GM19468 (cell line): ENCODE results near the gene EPHX1.

Experiments
- ATAC-seq: cut with Tn5 transposase; IDR thresholded peaks from one replicate; pipeline ENCODE4 v1.9.1; 2021; ENCODE audit warnings: mild to moderate bottlenecking, moderate library complexity, moderate number of reproducible peaks; ENCODE audit not compliant: unreplicated experiment; ENCODE audit errors: extremely low read depth

Gene EPHX1

DNA sequence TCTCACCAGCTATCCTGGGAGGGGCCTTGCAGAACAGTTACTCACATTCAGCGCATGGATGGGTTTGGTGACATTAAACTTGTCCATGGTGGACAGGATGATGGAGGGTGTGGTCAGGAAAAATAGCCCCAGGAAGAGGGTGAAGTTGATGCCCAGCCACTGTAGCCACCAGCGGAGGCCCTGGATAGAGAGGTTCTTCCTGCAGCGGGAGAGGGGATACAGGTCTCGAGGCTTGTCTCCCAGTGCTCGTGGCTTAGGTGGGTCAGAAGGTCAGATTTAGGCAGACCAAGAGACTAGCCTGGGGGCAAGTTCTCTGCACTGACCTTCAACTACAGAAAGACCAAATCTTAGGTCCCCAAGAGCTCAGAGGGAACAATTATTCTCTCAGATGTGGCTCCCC, 49.2 kb downstream of the EPHX1 start:
- ATAC-seq, result no peak

DNA sequence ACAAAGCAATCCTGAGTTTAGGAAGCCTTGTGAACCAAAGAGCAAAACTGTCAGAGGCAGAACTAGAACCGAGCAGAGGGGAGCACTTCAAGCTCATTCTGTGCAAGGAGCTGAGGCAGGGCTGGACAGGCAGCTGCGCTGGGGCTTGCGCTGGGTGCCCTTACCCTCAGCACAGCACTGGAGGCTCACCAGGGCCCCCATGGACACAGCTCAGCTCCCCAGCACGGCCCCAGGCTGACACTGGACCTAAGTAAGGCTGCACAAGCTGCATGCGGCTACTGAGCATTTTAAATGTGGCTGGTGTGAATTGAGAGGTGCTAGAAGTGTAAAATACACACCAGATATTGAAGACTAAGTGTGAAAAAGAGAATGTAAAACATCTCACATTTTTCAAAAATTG, 50.2 kb downstream of the EPHX1 start:
- ATAC-seq, result no peak

GRCh38 chr1:225860876-225861441, 51.0 kb downstream of the EPHX1 start:
- no peak for ATAC-seq

DNA sequence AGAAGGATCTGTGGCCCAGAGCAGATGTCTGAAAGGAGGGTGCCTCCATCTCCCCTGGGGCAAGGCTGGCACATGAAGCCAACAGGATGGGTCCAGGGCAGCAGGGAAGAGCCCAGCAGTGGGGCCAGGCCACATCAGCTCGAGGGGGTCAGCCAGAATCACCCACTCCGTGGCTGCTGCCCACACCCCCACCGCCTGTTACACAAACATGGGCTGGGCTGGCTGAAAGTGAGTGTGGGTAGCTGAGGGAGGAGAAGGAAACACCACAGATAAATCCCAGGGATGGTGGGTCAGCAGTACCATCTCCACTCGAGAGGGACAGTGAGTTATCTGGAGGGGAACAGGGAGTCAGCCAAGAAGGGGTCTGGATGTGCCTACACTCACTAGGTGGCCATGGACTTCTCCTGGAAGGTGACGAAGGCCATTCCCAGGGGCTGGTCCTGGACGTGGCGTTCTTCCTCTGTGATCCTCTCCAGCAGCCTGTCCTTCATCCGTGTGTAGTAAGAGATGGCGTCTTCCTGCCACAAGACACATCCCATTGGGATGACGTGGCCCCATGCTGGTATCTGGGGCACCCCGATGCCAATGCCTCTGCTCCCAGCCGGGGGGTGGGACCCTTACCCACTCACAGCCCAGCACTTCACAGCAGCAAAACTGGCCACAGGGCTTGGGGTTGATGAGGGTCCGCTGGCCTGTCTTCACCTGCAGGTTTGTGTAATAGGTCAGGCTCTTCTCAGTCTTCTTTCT, 52.1 kb downstream of the EPHX1 start:
- ATAC-seq, result no peak

- ATAC-seq, result no peak
These were observed 52.6 kb downstream of the EPHX1 start for GRCh38 chr1:225862581-225862950.

- ATAC-seq, result no peak
These were observed 53.2 kb downstream of the EPHX1 start for GRCh38 chr1:225863167-225863566.

- ATAC-seq, result no peak
These were observed 55.6 kb downstream of the EPHX1 start for GRCh38 chr1:225865514-225865913.

- peak; percentile 45 for ATAC-seq
These were observed 56.3 kb downstream of the EPHX1 start for GRCh38 chr1:225866061-225866837.

GRCh38 chr1:225866981-225867380, 57.1 kb downstream of the EPHX1 start:
- ATAC-seq, result no peak

DNA sequence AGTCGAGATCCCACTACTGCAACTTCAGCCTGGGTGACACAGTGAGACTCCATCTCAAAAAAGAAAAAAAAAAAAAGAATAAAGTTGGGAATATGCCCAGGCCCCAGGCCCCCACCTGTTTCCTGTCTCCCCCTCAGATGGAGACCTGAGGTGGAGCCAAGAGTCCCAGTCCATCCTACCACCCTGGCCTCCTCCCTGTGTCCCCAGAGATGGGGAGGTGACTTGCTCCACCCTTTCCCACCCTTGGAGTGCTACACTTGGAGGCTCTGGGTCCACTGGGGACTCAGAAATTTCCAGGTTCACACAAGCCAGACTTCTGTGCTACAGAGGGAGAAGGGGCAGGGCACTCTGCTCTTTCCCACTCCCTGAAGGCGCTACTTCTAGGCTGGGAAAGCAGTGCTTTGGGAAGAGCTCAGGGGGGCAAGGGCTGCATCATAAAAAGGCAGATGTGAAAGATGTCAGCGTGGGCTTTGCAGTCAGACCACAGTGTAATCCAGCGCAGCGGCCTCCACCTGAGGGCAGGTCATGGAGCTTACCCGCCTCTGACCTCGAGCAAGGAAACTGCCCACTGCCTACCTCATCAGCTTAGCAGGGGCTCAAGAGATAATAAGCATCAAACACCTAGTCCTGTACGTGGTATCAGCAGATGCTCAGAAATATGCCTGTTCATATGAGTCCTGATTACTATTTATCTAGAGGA, 58.9 kb downstream of the EPHX1 start:
- no peak for ATAC-seq

DNA sequence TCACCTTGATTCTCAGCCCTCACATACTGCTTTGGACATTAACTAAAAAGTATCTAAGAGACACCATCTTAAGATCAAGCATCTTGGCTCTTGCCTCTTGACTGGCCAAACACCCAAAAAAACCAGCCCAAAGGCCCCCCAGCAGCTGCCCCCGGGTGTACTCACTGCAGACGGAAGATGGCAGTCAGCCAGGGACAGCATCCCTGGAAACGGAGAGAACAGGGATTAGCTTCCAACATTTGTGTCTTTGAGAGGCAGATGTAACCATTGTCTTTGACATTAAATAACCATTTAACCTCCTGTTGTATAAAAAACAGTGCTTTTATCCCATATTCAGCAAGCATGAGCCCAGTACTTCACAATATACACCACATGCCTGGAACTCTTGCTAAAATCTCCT, 61.0 kb downstream of the EPHX1 start:
- ATAC-seq, result no peak

DNA sequence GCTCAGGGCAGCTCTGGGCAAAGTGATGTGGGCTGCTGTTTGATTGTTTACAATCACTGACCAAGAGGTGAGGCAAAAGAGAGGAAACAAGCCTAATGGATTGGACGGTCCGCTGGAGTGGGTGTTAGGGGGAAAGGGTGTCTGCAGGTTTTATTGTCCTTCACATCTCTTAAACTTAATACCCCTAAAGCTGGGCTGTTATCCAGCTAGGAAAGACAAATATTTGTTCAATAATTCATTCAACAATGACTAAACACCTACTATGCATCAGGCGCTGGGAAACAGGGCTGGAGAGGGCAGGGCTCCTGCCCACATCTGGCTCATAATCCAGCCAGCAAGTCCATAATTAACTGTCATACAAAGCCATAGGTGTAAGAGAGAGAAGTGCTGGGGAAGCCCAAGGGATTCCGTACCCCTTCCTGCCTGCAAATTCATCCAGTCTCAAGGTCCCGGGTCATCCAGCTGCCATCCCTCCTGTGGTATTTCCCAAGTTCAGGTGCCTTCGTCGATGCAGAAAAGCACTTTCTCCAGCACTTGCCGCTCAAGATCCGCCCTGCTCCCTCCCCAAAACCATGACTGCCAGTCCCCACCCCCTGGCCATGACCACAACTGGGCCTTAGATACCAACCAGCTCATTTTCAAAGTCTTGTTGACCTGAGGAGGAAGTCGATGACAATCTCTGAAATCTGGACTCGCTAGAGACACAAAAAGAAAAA, 61.6 kb downstream of the EPHX1 start:
- no peak for ATAC-seq

DNA sequence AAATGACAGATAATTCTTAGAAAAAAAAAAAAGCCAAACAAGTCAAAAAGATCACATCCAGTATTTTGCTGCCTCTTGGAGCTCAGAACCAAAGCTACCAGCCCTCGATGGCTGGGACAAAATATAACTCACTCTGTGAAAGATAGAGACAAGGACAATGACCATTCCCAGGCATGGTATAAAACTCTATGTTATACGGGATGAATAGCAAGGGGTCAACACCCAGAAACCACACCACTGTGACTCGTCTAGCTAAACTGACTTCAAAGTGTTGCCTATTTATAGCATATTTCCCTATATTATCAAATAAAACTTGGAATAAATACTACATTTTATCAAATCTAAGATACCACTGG, 62.1 kb downstream of the EPHX1 start:
- ATAC-seq, result no peak

DNA sequence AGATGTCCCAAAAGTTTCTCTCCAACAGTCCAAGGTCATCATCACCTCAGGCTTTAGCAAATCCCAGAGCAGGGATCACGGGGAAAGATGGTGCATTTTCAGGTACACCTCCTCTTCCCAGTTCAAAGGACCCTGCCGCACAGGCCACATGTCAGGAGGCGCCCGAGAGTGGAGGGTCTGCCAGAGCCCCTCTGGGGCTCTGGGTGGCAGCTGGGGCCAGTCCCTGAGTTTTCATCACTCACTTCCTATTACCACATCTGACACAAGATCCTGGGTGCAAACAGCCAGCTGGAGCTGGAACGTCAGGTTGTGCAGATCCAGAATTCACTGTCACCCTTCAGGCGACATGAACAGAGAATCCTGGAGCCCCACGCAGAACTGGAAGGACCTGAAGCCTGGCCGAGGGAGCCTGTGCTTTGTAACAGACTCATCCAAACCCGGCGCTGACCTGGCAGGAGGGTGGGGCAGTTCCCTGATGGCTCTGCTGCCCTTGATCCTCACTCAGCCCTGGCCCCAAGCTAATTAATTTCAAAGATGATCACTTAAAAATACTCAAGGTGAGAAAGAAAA, 63.4 kb downstream of the EPHX1 start:
- no peak for ATAC-seq

DNA sequence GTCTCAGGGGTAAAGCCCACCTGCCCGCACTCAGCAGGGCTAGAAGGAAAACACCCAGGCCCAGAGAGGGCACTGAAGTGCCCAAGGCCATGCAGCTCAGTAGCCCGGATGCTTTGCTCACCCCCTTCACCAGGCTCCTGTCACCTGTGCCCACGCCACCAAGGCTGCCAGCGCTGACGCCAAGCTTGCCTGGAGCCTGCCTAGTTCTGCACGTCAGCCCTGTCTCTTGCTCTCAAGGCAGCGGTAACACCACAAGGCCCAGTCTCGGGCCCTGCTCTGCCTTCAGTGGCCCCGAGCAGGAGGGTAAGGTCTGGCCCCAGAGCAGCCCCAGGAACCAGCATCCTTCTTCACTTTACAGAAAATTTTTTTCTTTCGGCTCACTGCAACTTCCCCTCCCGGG, 64.5 kb downstream of the EPHX1 start:
- no peak for ATAC-seq

DNA sequence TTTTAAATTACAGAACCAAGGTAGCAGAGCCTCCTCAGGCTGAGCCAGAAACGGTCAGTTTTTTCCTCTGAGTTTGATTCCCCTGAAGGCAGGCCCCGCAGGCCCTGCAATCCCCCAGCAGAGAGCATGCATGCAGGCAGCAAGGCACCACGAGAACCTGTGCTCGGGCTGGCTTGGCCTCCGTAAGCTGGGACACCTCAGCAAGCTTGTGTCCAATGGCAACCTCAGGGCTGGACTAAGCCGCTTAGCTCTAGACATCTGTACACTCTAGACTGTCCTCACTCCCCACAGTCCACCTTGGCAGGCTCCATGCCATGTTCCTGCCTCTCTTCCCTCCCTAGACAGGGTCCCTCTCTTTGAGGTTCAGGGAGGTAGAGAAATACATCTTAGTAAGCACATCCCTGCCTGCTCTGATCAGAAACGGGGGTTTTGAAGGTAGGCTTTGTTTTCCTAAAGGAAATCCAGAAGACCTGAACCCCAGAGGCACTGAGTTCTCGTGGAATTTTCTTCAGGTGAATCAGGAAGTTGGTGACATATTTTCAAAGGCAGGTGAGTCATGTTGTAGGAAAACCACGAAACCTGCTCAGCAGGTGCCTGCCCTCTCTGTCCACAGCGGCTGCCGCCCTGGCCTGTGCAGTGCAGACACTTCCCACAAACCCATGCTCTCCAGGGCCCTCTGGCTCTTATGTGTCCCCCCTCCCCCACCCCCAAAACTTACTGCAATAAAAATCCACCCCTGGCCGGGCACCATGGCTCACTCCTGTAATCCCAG, 65.3 kb downstream of the EPHX1 start:
- ATAC-seq, result no peak

GRCh38 chr1:225876900-225877510, 67.1 kb downstream of the EPHX1 start:
- no peak for ATAC-seq

DNA sequence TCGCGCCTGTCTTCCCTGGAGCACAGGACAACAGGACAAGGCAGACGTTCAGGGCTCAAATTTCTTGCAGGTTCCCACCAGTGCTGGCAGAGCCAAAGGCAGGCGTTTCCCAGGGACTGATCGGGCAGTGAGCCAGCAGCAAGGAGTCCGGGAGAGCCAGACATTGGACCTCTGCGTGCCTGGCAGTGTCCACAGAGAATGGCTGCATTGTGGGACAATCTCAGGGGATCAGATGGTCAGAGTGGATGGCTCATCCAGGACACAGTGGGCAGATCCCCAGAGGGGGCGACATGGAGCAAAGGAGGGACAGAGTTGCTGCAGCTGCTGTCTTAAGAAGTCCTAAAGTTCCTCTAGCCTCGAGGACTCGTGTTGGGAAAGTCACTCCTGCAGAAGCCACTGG, 67.7 kb downstream of the EPHX1 start:
- no peak for ATAC-seq

- ATAC-seq, result no peak
These were observed 68.4 kb downstream of the EPHX1 start for GRCh38 chr1:225878282-225878681.
